ENCODE results near the gene PRPSAP2.

The PRPSAP2 gene

DNA sequence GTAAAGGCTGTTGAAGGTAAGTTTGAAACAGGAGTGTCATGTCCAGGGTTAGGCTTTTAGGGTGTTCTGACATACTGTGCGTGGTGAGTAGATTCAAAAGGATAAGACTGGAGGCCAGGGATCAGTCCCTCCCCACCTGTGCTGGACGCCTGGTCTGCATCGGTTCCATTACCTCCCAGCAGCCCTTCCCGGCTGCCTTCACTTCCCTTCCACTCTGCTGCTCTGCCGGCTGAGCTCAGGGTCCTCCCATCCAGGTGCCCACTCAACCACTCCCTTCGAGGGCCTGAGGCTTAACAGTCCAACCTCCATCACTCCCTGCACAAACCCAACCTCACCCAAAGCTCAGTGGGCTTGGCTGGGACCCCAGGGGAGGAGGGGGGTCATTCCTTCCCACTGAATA is 89.9 kb downstream of the PRPSAP2 start:
- DNase-seq (ENCODE audit: low spot score), result no peak
- WGBS, 2 donors (ENCODE audit: extremely low coverage in 2 of 2, insufficient read length in 2 of 2, insufficient replicate concordance in 1 of 2), result no CpG with 5 or more reads among the region's 6 CpGs
- no peak overlapping the region for H3K14ac ChIP-seq (ENCODE audit: low read length)
- no peak overlapping the region for H2AFZ ChIP-seq (ENCODE audit: low read length)
- no peaks in the 10 kb centered on the region for H3K36me3 ChIP-seq (replicated peaks in 1 of 2; ENCODE audit: control insufficient read depth in 2 of 2, insufficient read depth in 2 of 2, low read length in 2 of 2)
- H4K8ac ChIP-seq (ENCODE audit: low read depth, low read length), result no peak overlapping the region
- no peak overlapping the region for H2BK120ac ChIP-seq (ENCODE audit: low read depth, low read length)
- peak overlapping the region; percentile 56 for H2BK15ac ChIP-seq (ENCODE audit: low read length)
- no peak overlapping the region for H3K4me2 ChIP-seq (ENCODE audit: insufficient read depth, low read length, poor library complexity, severe bottlenecking)
- H3K4ac ChIP-seq (ENCODE audit: low read length), result no peak overlapping the region
- peak overlapping the region; percentile 78 for H2BK12ac ChIP-seq (ENCODE audit: low read length)
- H3K27me3 ChIP-seq (ENCODE audit: control insufficient read depth in 3 of 3, insufficient read depth in 3 of 3, low read depth in 1 of 3, low read length in 3 of 3), result peaks cover 0 to 33% (median 2%) of the 10 kb centered on the region in 3 experiments
- no peak overlapping the region for H3K23ac ChIP-seq (ENCODE audit: low read depth, low read length, poor library complexity)
- no peak overlapping the region for H2BK5ac ChIP-seq (ENCODE audit: low read length)
- peak overlapping the region; percentile 58 for H2AK5ac ChIP-seq (ENCODE audit: low read depth, low read length)
- no peak overlapping the region for H3K27ac ChIP-seq (replicated peaks; ENCODE audit: low read length)
- H3K4me3 ChIP-seq (ENCODE audit: low read length in 2 of 2), result no peak overlapping the region
- peaks cover 0 to 9% of the 10 kb centered on the region in 2 donors for H3K4me1 ChIP-seq (ENCODE audit: control insufficient read depth in 2 of 2, insufficient read depth in 1 of 2, low read depth in 1 of 2, low read length in 2 of 2)
- no peak overlapping the region for H4K91ac ChIP-seq (ENCODE audit: low read depth, low read length, poor library complexity)
- peaks cover 2% of the 10 kb centered on the region for H3K79me1 ChIP-seq (ENCODE audit: low read depth, low read length)
- H3K9me3 ChIP-seq (replicated peaks in 1 of 2; ENCODE audit: control insufficient read depth in 2 of 2, insufficient read depth in 1 of 2, low read depth in 1 of 2, low read length in 2 of 2), result no peaks in the 10 kb centered on the region
- no peak overlapping the region for H3K9ac ChIP-seq (ENCODE audit: low read depth, low read length, poor library complexity)
- no peak overlapping the region for H3K18ac ChIP-seq (ENCODE audit: low read length)

DNA sequence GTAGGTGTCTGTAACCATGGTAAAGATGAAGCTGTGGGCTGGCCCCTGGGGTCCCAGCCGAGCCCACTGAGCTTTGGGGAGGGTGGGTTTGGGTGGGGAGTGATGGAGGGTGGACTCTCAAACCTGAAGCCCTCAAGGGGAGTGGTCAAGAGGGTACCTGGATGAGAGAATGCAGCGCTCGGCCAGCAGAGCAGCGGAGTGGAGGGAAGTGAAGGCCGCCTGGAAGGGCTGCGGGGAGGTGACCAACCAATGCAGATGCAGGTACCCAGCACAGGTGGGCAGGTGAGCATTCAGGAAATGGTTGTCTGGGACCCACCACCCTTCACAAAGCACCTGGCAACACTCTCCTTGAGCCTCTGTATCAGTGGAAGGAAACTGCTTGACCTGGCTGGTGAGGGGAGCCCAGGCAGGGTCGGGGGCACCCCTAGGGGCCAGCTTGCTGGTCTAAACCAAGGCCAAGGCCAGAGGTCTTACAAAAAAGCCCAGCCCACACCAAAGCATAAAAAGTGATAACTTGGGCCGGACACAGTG is 90.6 kb downstream of the PRPSAP2 start:
- Histone ChIP-seq H3K27me3 (ENCODE audit: control insufficient read depth in 3 of 3, insufficient read depth in 3 of 3, low read depth in 1 of 3, low read length in 3 of 3) (peaks cover 0 to 33% (median 2%) of the 10 kb centered on the region in 3 experiments), H3K23ac (ENCODE audit: low read depth, low read length, poor library complexity) (no peak overlapping the region), H2BK15ac (ENCODE audit: low read length) (no peak overlapping the region), H3K9ac (ENCODE audit: low read depth, low read length, poor library complexity) (no peak overlapping the region), H2BK5ac (ENCODE audit: low read length) (no peak overlapping the region), H3K27ac (replicated peaks; ENCODE audit: low read length) (no peak overlapping the region), H3K9me3 (replicated peaks in 1 of 2; ENCODE audit: control insufficient read depth in 2 of 2, insufficient read depth in 1 of 2, low read depth in 1 of 2, low read length in 2 of 2) (no peaks in the 10 kb centered on the region), H3K18ac (ENCODE audit: low read length) (no peak overlapping the region), H2AK5ac (ENCODE audit: low read depth, low read length) (no peak overlapping the region), H3K4me3 (ENCODE audit: low read length in 2 of 2) (no peak overlapping the region), H2BK120ac (ENCODE audit: low read depth, low read length) (no peak overlapping the region), H3K79me1 (ENCODE audit: low read depth, low read length) (peaks cover 2% of the 10 kb centered on the region), H4K91ac (ENCODE audit: low read depth, low read length, poor library complexity) (no peak overlapping the region), H2AFZ (ENCODE audit: low read length) (no peak overlapping the region), H3K36me3 (replicated peaks in 1 of 2; ENCODE audit: control insufficient read depth in 2 of 2, insufficient read depth in 2 of 2, low read length in 2 of 2) (no peaks in the 10 kb centered on the region), H4K8ac (ENCODE audit: low read depth, low read length) (no peak overlapping the region), H3K14ac (ENCODE audit: low read length) (no peak overlapping the region), H3K4me1 (ENCODE audit: control insufficient read depth in 2 of 2, insufficient read depth in 1 of 2, low read depth in 1 of 2, low read length in 2 of 2) (peaks cover 0 to 9% of the 10 kb centered on the region in 2 donors), H3K4ac (ENCODE audit: low read length) (no peak overlapping the region), H2BK12ac (ENCODE audit: low read length) (no peak overlapping the region), H3K4me2 (ENCODE audit: insufficient read depth, low read length, poor library complexity, severe bottlenecking) (no peak overlapping the region)
- DNase-seq (ENCODE audit: low spot score), result no peak
- no CpG with 5 or more reads among the region's 8 CpGs for WGBS, 2 donors (ENCODE audit: extremely low coverage in 2 of 2, insufficient read length in 2 of 2, insufficient replicate concordance in 1 of 2)

DNA sequence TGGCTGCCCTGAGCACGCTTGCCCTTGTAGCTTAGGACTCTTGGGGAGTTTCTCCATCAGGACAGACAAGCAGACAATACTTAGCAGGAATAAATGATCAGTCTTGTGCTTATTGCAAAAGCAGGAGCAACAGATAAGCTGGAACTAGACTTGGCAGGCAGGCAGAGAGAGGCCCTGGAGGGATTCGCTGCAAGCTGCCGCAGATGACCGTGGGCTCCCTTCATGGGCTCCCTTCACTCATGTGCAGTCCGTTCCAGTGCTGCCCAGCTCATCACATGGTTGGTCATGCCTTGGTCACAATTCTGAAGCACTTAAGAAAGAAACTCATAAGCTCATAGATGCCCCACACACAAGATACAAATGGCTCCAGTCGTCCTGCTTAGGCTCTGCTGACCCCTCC is 91.6 kb downstream of the PRPSAP2 start:
- no peak overlapping the region for H3K4ac ChIP-seq (ENCODE audit: low read length)
- H2BK5ac ChIP-seq (ENCODE audit: low read length), result no peak overlapping the region
- H3K36me3 ChIP-seq (replicated peaks in 1 of 2; ENCODE audit: control insufficient read depth in 2 of 2, insufficient read depth in 2 of 2, low read length in 2 of 2), result no peaks in the 10 kb centered on the region
- H3K4me2 ChIP-seq (ENCODE audit: insufficient read depth, low read length, poor library complexity, severe bottlenecking), result no peak overlapping the region
- H2AFZ ChIP-seq (ENCODE audit: low read length), result no peak overlapping the region
- peaks cover 0 to 9% of the 10 kb centered on the region in 2 donors for H3K4me1 ChIP-seq (ENCODE audit: control insufficient read depth in 2 of 2, insufficient read depth in 1 of 2, low read depth in 1 of 2, low read length in 2 of 2)
- no peak overlapping the region for H3K4me3 ChIP-seq (ENCODE audit: low read length in 2 of 2)
- no peak overlapping the region for H2BK15ac ChIP-seq (ENCODE audit: low read length)
- peaks cover 2% of the 10 kb centered on the region for H3K79me1 ChIP-seq (ENCODE audit: low read depth, low read length)
- H2BK120ac ChIP-seq (ENCODE audit: low read depth, low read length), result no peak overlapping the region
- H4K8ac ChIP-seq (ENCODE audit: low read depth, low read length), result no peak overlapping the region
- no peak overlapping the region for H3K23ac ChIP-seq (ENCODE audit: low read depth, low read length, poor library complexity)
- H4K91ac ChIP-seq (ENCODE audit: low read depth, low read length, poor library complexity), result no peak overlapping the region
- H2BK12ac ChIP-seq (ENCODE audit: low read length), result no peak overlapping the region
- peaks cover 0 to 33% (median 2%) of the 10 kb centered on the region in 3 experiments for H3K27me3 ChIP-seq (ENCODE audit: control insufficient read depth in 3 of 3, insufficient read depth in 3 of 3, low read depth in 1 of 3, low read length in 3 of 3)
- no peak overlapping the region for H3K9ac ChIP-seq (ENCODE audit: low read depth, low read length, poor library complexity)
- H3K9me3 ChIP-seq (replicated peaks in 1 of 2; ENCODE audit: control insufficient read depth in 2 of 2, insufficient read depth in 1 of 2, low read depth in 1 of 2, low read length in 2 of 2), result no peaks in the 10 kb centered on the region
- no peak overlapping the region for H3K14ac ChIP-seq (ENCODE audit: low read length)
- H3K27ac ChIP-seq (replicated peaks; ENCODE audit: low read length), result no peak overlapping the region
- no peak overlapping the region for H2AK5ac ChIP-seq (ENCODE audit: low read depth, low read length)
- H3K18ac ChIP-seq (ENCODE audit: low read length), result no peak overlapping the region
- no peak for DNase-seq (ENCODE audit: low spot score)
- no CpG with 5 or more reads among the region's 6 CpGs for WGBS, 2 donors (ENCODE audit: extremely low coverage in 2 of 2, insufficient read length in 2 of 2, insufficient replicate concordance in 1 of 2)

DNA sequence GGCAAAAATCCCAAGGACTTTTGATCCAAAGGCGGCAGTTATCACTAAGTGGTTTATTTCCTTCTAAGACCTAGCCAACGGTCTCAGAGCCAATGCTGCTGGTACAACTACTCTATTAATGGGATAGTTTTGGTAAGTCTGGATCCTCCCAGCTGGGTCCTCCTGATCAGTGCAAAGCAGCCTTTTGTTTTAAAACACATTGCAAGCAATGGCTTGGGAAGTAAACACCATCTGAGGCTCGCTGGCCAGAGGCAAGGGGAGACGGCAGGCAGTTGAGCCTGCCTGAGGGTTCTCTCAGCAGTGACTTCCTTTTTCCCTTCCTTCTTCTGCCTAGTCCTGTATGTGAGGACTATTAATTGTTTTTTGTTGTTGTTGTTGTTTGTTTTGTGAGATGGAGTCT is 92.4 kb downstream of the PRPSAP2 start:
- H2AFZ ChIP-seq (ENCODE audit: low read length), result no peak overlapping the region
- no peak overlapping the region for H2BK5ac ChIP-seq (ENCODE audit: low read length)
- H3K9ac ChIP-seq (ENCODE audit: low read depth, low read length, poor library complexity), result no peak overlapping the region
- peaks cover 2% of the 10 kb centered on the region for H3K79me1 ChIP-seq (ENCODE audit: low read depth, low read length)
- peaks cover 0 to 31% (median 2%) of the 10 kb centered on the region in 3 experiments for H3K27me3 ChIP-seq (ENCODE audit: control insufficient read depth in 3 of 3, insufficient read depth in 3 of 3, low read depth in 1 of 3, low read length in 3 of 3)
- H3K4me1 ChIP-seq (ENCODE audit: control insufficient read depth in 2 of 2, insufficient read depth in 1 of 2, low read depth in 1 of 2, low read length in 2 of 2), result peaks cover 0 to 9% of the 10 kb centered on the region in 2 donors
- H3K14ac ChIP-seq (ENCODE audit: low read length), result no peak overlapping the region
- no peak overlapping the region for H3K4me2 ChIP-seq (ENCODE audit: insufficient read depth, low read length, poor library complexity, severe bottlenecking)
- no peak overlapping the region for H3K4me3 ChIP-seq (ENCODE audit: low read length in 2 of 2)
- H2BK15ac ChIP-seq (ENCODE audit: low read length), result no peak overlapping the region
- no peak overlapping the region for H4K91ac ChIP-seq (ENCODE audit: low read depth, low read length, poor library complexity)
- no peak overlapping the region for H3K18ac ChIP-seq (ENCODE audit: low read length)
- WGBS, 2 donors (ENCODE audit: extremely low coverage in 2 of 2, insufficient read length in 2 of 2, insufficient replicate concordance in 1 of 2), result no CpG with 5 or more reads among the region's 4 CpGs
- no peak overlapping the region for H3K23ac ChIP-seq (ENCODE audit: low read depth, low read length, poor library complexity)
- no peaks in the 10 kb centered on the region for H3K9me3 ChIP-seq (replicated peaks in 1 of 2; ENCODE audit: control insufficient read depth in 2 of 2, insufficient read depth in 1 of 2, low read depth in 1 of 2, low read length in 2 of 2)
- no peak overlapping the region for H2AK5ac ChIP-seq (ENCODE audit: low read depth, low read length)
- no peak overlapping the region for H4K8ac ChIP-seq (ENCODE audit: low read depth, low read length)
- no peak overlapping the region for H3K27ac ChIP-seq (replicated peaks; ENCODE audit: low read length)
- H3K4ac ChIP-seq (ENCODE audit: low read length), result no peak overlapping the region
- H2BK120ac ChIP-seq (ENCODE audit: low read depth, low read length), result no peak overlapping the region
- DNase-seq (ENCODE audit: low spot score), result no peak
- H3K36me3 ChIP-seq (replicated peaks in 1 of 2; ENCODE audit: control insufficient read depth in 2 of 2, insufficient read depth in 2 of 2, low read length in 2 of 2), result no peaks in the 10 kb centered on the region
- H2BK12ac ChIP-seq (ENCODE audit: low read length), result no peak overlapping the region

Data from neuronal stem cell (in vitro differentiated cells).